Hepatocyte (in vitro differentiated cells): Measurements from ENCODE around the gene DOHH. TPM values are rescaled to one million over a fixed set of nuclear protein-coding genes. Genes with fewer than 3 reads are reported as not detected.
"Not testable (repeated sequence)": the region's sequence is repeated elsewhere in the genome, so short reads cannot be mapped to it uniquely, and the experiment has no call there.

Source experiments
- DNase-seq: peaks from one replicate; pipeline ENCODE4 v3.0.0-alpha.2; 2016; ENCODE audit warnings: low spot score
- H2AFZ ChIP-seq: fragments of 200-600 bp; sonication (generic); 2 replicates; pipeline ENCODE4 v1.6.0; 2016; ENCODE audit warnings: antibody characterized with exemption, mild to moderate bottlenecking
- H3K27ac ChIP-seq: fragments of 200-600 bp; sonication (generic); 2 replicates; pipeline ENCODE4 v1.5.1; 2016; ENCODE audit warnings: mild to moderate bottlenecking
- H3K27me3 ChIP-seq: fragments of 200-600 bp; sonication (generic); 2 replicates; pipeline ENCODE4 v1.6.1; 2016
- H3K36me3 ChIP-seq: fragments of 200-600 bp; sonication (generic); replicated peaks from 2 replicates; pipeline ENCODE4 v1.5.1; 2016; ENCODE audit warnings: low read depth; ENCODE audit not compliant: insufficient read depth
- H3K4me1 ChIP-seq: fragments of 200-600 bp; sonication (generic); 2 replicates; pipeline ENCODE4 v1.5.1; 2016; ENCODE audit warnings: mild to moderate bottlenecking, moderate library complexity; ENCODE audit not compliant: insufficient read depth
- H3K4me2 ChIP-seq: fragments of 200-600 bp; sonication (generic); 2 replicates; pipeline ENCODE4 v1.6.0; 2016
- H3K4me3 ChIP-seq: fragments of 200-600 bp; sonication (generic); 2 replicates; pipeline ENCODE4 v1.5.1; 2016; ENCODE audit warnings: mild to moderate bottlenecking
- H3K79me2 ChIP-seq: fragments of 200-600 bp; sonication (generic); 2 replicates; pipeline ENCODE4 v1.6.0; 2017; ENCODE audit warnings: mild to moderate bottlenecking
- H3K9me2 ChIP-seq: fragments of 200-600 bp; sonication (generic); replicated peaks from 2 replicates; pipeline ENCODE4 v1.6.0; 2017; ENCODE audit warnings: mild to moderate bottlenecking; ENCODE audit not compliant: insufficient read depth
- H3K9me3 ChIP-seq: fragments of 200-600 bp; sonication (generic); 2 replicates; pipeline ENCODE4 v1.5.1; 2016; ENCODE audit warnings: low read depth, mild to moderate bottlenecking
- H4K20me1 ChIP-seq: fragments of 200-600 bp; sonication (generic); 2 replicates; pipeline ENCODE4 v1.6.0; 2016; ENCODE audit warnings: mild to moderate bottlenecking; ENCODE audit not compliant: insufficient read depth, poor library complexity, severe bottlenecking
- CTCF ChIP-seq: fragments of 200-600 bp; sonication (generic); IDR thresholded peaks from 2 replicates; pipeline ENCODE4 v1.5.1; 2016; ENCODE audit warnings: antibody characterized with exemption, mild to moderate bottlenecking; ENCODE audit not compliant: poor library complexity
- EZH2 ChIP-seq: fragments of 200-600 bp; sonication (generic); IDR thresholded peaks from 2 replicates; pipeline ENCODE4 v1.6.1; 2016; ENCODE audit warnings: antibody characterized with exemption, mild to moderate bottlenecking, borderline replicate concordance
- EZH2phosphoT487 ChIP-seq: fragments of 200-600 bp; sonication (generic); IDR thresholded peaks from one replicate; pipeline ENCODE4 v1.6.1; 2018; ENCODE audit warnings: antibody characterized with exemption, mild to moderate bottlenecking, low read depth, moderate library complexity; ENCODE audit not compliant: unreplicated experiment, severe bottlenecking
- WGBS: methylation state at CpG from one replicate; pipeline ENCODE4 v1.1.6; 2016; ENCODE audit warnings: low lambda C conversion rate; ENCODE audit errors: missing lambda C conversion rate; 5-methylcytosine and 5-hydroxymethylcytosine counted together
- polyA plus RNA-seq: library from polyadenylated mRNA; unstranded; fragments of >200 nt; fragmentation: Nextera tagmentation; extraction: Ambion mirVana; gene quantifications from 2 replicates; pipeline ENCODE4 v1.2.1, GENCODE V29; 2016
- total RNA-seq: library from RNA; depleted of rRNA; stranded (reverse); fragments of >200 nt; gene quantifications from 2 replicates; pipeline ENCODE4 v1.2.3, GENCODE V29; 2014

The DOHH gene
- total and polyA plus RNA-seq, 2 experiments from 2014 or later = 14.9 to 17.6 TPM

GRCh38 chr19:3455393-3455955 lies 45.0 kb downstream of the DOHH start:
- no peaks in the 10 kb centered on the region for H3K36me3 ChIP-seq
- no peaks in the 10 kb centered on the region for H3K79me2 ChIP-seq
- H3K4me1 ChIP-seq = peaks cover 31% of the 10 kb centered on the region
- H3K4me2 ChIP-seq = no peak overlapping the region
- no peak overlapping the region for H3K27ac ChIP-seq
- no peaks in the 10 kb centered on the region for H3K27me3 ChIP-seq
- DNase-seq = no peak
- 86% methylated on average over 6 of the region's 7 CpGs for WGBS
- no peak overlapping the region for H2AFZ ChIP-seq
- H3K9me3 ChIP-seq = no peaks in the 10 kb centered on the region
- H3K4me3 ChIP-seq = no peak overlapping the region
- H3K9me2 ChIP-seq = no peaks in the 10 kb centered on the region
- H4K20me1 ChIP-seq = no peaks in the 10 kb centered on the region
- TF ChIP-seq EZH2 (no peak), CTCF (no peak), EZH2phosphoT487 (no peak)

DNA sequence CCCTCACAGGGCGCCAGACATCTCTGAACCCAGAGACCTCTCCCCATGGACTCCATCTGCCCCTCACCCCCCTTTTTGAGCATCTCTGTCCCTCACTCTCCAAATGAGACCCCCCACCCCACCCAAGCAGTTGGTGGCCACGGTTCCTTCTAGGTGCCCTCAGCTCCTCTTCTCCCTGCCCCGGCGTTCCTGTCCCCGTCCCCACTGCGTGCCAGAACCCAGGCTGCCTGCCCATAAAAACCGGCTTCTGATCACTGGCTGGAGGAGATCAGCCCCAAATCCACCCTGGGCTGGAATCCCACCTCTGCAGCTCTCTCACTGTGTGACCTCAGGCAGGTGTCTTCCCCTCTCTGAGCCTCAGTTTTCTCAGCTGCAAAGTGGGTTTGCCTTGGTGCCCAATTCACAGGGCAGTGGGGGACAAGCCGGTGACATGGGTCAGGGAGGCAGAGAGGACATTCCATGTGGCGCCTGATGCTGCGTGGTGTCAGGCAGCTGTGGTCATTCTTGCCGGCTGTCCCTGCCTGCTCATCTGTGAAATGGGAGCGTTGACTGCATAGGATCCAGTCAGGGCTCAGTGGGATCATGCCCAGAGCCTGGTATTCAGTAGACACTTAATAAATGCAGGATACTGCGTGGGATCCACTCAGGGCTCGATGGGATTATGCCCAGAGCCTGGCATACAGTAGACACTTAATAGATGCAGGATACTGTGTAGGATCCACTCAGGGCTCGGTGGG lies 45.6 kb downstream of the DOHH start:
- WGBS = 99% methylated on average over 15 of the region's 15 CpGs
- Histone ChIP-seq H3K4me2 (no peak overlapping the region), H3K36me3 (no peaks in the 10 kb centered on the region), H3K27ac (no peak overlapping the region), H3K27me3 (no peaks in the 10 kb centered on the region), H3K4me1 (peaks cover 28% of the 10 kb centered on the region), H3K9me3 (no peaks in the 10 kb centered on the region), H3K4me3 (no peak overlapping the region), H3K79me2 (no peaks in the 10 kb centered on the region), H2AFZ (no peak overlapping the region), H4K20me1 (no peaks in the 10 kb centered on the region), H3K9me2 (no peaks in the 10 kb centered on the region)
- TF ChIP-seq EZH2 (no peak), CTCF (no peak), EZH2phosphoT487 (no peak)
- DNase-seq = no peak

DNA sequence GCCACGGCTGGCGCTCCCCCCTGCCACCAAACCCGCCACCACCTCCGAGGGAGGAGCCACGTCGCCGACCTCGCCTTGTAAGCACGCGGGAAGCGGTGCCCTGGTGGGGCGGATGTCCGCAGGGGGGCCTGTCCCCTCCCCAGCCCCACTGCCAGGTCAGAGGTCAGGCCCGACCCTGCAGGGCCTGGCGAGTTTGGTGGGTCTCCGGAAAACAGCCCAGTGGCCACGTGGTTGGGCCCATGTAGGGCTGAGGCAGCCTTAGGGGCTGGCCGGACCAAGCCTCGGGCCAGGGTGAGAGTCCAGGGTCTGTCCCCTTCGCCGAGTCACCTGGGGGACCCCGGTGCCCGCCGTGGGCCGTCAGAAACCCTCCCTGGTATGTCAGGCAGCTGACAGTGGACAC lies 46.6 kb downstream of the DOHH start:
- Histone ChIP-seq H3K79me2 (no peaks in the 10 kb centered on the region), H3K9me2 (no peaks in the 10 kb centered on the region), H3K4me3 (no peak overlapping the region), H3K27me3 (no peaks in the 10 kb centered on the region), H4K20me1 (no peaks in the 10 kb centered on the region), H2AFZ (no peak overlapping the region), H3K4me2 (no peak overlapping the region), H3K4me1 (peaks cover 22% of the 10 kb centered on the region), H3K36me3 (no peaks in the 10 kb centered on the region), H3K27ac (no peak overlapping the region), H3K9me3 (no peaks in the 10 kb centered on the region)
- 90% methylated on average over 21 of the region's 25 CpGs for WGBS
- TF ChIP-seq EZH2 = no peak
- no peak for TF ChIP-seq EZH2phosphoT487
- TF ChIP-seq CTCF = no peak
- no peak for DNase-seq

- H3K27ac ChIP-seq = not testable (repeated sequence)
Observed at GRCh38 chr19:3452942-3453214, 47.6 kb downstream of the DOHH start.

More at GRCh38 chr19:3452942-3453214, 47.6 kb downstream of the DOHH start:
- H3K9me3 ChIP-seq, H3K79me2 ChIP-seq, H4K20me1 ChIP-seq, H2AFZ ChIP-seq, H3K4me3 ChIP-seq, DNase-seq, H3K9me2 ChIP-seq, H3K4me2 ChIP-seq, H3K27me3 ChIP-seq, H3K36me3 ChIP-seq: not testable (repeated sequence)
- WGBS = 98% methylated on average over 10 of the region's 10 CpGs
- peaks cover 12% of the 10 kb centered on the region for H3K4me1 ChIP-seq
